HG03066 (cell line): ENCODE measurements around the gene SLC38A2.
"Not testable (repeated sequence)": the region's sequence is repeated elsewhere in the genome, so short reads cannot be mapped to it uniquely, and the experiment has no call there.

Source experiments
- ATAC-seq: cut with Tn5 transposase; IDR thresholded peaks from one replicate; pipeline ENCODE4 v1.9.1; 2021; ENCODE audit warnings: low read depth; ENCODE audit not compliant: unreplicated experiment

SLC38A2 gene

DNA sequence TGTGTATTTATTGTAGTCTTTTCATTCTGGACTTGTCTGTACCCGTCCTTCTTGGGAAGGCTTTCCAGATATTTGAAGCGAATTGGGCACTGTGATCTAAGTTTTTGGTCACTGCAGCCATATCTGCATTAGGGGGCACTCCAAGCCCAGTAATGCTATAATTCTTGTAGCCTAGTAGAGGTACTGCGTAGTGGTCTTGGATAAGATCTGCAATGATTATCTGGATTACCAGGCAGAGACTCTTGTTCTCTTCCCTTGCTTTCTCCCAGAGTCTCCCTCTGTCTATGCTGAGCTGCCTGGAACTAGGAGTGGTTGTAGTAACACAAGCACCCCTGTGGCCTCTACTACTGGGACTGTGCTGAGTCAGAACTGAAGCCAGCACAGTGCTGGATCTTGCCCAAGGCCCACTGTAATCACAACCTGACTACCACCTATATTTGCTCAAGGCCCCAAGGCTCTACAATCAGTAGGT is 30.0 kb downstream of the SLC38A2 start:
- ATAC-seq = no peak

DNA sequence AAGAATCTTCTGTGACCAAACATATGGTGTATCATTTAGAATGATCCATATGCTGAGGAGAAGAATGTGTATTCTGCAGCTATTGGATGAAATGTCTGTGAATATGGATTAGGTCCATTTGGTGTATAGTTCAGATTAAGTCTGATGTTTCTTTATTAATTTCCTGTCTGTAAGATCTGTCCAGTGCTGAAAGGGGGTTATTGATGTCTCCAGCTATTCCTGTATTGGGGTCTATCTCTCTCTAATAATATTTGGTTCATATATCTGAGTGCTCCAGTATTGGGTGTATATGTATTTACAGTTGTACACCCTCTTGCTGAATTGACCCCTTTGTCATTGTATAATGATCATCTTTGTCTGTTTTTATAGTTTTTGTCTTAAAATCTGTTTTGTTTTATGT is 33.5 kb downstream of the SLC38A2 start:
- no peak for ATAC-seq

DNA sequence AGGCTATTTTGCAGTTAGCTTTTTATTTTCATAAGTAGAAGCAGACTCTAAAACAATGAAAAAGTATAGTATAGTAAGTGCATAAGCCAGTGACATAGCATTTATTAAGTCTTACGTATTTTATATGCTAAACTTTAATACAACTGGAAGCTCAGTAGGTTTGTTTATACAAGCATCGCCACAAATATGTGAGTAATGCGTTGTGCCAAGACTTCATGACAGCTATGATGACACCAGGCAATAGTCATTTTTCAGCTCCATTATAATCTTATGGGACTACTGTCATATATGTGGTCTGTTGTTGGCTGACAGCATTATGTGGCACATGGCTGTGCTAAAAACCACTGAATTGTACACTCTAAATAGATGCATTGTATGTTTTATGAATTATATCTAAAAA is 40.3 kb downstream of the SLC38A2 start:
- ATAC-seq = no peak

DNA sequence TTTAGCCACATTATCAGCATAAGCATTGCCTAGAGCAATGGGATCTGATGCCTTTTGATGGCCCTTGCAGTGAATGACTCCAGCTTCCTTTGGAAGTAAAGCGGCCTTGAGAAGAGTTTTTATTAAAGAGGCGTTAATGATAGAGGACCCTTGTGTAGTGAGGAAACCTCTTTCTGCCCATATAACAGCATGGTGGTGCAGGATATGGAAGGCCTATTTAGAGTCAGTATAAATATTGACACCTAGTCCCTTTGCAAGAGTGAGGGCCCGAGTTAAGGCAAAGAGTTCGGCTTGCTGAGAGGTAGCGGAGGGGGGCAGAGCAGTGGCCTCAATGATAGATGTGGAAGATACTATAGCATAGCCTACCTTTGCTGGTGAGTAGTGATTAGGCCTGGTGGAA is 47.5 kb downstream of the SLC38A2 start:
- ATAC-seq = not testable (repeated sequence)

DNA sequence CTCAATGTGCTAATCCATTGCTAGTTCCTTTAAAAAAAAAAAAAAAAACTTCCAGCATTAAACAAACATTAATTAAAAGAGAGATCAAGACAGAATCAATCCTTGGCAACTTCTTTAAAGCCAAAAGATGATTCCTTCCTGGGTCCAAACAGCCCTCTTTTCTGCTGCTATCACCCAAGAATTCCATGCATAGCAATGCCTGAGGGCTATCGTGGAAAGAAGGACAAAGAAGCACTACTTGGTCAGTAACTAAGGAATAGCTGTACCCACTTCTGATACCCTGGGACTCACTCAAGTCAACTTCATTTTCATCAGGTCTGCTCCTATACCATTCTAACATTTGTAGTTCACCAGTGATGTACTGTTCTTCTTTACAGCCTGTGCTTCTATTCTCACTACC is 51.8 kb downstream of the SLC38A2 start:
- ATAC-seq = no peak

DNA sequence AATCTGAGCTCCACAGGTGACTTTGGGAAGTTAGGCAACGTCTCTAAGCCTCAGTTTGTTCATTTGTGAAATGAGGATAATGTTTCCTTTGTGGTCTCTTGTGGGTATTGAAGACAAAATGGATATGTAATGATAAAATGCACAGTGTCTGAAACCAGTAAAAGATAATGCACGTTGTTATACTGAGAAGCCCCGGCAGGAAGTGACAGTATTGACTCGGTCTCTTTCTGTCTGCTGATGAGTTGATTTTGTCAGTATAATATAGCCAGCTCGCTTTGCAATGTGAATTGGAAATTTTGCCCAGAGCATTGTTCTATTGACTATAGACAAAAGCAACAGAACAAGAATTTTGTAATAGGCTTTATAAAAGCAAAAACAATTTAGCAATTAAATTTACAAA is 54.5 kb downstream of the SLC38A2 start:
- ATAC-seq = no peak
